NCI-H1092 (cell line): ENCODE results near the gene FBXL2.
"Not testable (repeated sequence)": the region's sequence is repeated elsewhere in the genome, so short reads cannot be mapped to it uniquely, and the experiment has no call there.

Source experiments
- DNase-seq: peaks from one replicate; lab custom pipeline; 2025; lab: John Stamatoyannopoulos, UW

The FBXL2 gene

DNA sequence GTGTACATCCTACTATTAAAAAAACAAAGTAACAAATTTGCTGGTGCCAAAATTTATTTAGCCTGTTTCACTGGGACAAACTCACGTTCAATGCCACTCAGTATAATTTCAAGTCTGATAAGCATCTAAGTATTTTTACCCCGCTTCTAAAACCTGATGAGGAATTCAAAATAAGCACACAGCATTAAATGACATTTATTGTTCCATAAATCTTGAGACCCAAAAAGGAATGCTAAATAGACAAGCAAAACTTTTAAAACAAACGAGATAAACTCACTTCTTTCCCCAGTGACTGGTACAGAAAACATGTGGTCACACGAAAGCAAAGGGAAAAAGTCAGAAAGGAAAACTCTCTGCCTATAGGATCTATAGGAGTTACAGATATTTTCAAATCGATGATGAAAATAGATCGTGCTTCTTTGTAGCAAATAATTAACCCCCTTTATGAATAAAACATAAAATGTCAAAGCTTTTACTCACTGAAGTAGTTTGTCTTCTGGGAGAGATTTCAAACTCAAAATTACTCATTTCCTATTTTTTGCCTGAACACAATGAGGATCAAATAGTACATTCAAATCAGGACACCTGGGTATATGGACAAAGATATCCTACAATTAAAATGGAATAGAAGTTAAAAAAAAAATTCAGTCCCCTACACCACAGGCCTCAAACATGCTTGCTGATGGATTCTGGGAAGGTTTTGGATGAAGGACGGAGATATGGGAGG, 111.3 kb downstream of the FBXL2 start:
- DNase-seq: no peak

DNA sequence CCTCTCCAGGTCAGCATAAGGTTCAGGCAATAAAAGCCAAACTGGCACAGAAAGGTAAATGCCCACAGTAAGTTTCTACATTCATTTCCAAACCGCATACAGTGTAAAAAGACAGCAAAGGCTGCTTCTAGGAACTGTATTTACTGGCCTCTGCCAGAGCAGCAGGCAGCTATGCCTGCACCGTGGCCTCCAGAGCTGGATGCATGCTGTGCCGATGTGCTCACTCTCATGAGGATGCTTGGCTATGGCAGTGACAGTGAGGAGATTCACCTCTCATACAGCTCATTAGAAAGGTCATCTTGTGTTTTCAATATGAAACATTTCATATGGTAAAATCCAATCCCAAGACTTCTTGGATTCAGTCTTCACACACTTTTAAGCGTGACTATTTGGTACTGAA, 112.7 kb downstream of the FBXL2 start:
- no peak for DNase-seq

DNA sequence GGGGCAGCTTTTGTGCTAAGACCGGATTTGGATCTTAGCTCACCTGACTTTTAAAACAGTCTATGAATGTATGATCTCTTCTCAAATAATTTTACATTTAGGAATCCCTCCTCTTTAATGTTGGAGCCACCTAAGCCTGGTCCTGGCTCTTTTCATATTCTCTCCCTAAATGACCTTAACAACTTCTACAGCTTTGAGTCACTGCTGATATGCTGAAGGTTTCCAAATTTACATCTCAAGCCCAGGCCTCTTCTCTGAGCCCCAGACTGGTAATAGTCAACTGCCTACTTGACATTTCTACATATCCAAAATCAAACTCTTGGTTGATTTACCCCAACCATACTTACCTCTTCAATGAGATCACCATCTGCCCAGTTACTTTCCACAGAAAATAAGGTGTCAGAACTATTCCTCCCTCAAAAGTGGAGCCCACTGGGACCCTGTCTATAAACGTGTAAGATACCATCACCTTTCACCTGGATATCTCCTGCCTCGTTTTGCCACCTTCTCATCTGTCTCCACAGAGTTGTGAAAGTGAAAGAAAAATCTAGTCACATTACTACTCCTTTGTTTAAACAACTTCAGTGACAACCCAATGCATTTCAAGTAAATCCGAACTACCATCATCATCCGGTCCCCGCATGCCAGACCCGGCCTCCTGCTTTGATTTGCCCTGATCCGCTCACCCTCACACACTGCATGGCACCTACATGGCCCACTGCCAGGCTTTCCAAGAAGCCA, 114.2 kb downstream of the FBXL2 start:
- DNase-seq: no peak

DNA sequence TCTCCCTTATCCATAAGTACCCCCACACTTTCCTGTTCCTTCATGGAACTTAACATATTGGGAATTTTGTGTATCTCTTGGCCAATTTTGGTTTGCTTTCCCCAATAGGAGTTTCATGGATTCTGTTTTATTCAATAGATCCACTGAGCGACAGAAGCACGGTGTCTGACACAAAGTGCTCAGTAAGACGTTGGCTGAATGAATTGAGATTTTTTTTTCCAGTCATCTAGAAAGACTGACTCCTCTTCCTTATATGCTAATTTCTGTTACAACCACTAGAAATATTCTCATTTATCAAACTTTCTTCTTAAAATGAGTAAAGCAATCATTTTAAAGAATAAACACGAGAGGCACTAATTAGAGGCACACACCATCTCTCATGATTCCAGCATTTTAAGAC, 114.9 kb downstream of the FBXL2 start:
- no peak for DNase-seq

DNA sequence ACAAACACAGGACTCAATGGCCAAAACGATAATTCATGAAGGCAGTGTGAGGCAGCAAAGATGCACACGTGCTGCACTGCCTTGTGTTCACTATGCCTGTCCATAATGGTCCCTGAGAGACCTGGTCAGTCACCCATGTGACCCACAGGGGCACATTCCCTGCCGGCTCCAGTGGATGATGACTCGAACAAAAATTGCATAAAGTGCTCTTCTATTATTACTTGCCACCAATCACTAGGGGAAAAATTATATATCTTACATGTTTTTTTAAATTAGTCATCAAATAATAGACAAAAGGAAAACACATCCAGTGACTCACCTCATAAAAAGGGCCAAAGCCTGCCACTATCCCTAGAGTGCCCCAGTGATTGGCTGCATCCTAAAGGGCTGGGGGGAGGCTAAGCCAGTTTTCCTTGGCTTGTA, 115.5 kb downstream of the FBXL2 start:
- DNase-seq: no peak

DNA sequence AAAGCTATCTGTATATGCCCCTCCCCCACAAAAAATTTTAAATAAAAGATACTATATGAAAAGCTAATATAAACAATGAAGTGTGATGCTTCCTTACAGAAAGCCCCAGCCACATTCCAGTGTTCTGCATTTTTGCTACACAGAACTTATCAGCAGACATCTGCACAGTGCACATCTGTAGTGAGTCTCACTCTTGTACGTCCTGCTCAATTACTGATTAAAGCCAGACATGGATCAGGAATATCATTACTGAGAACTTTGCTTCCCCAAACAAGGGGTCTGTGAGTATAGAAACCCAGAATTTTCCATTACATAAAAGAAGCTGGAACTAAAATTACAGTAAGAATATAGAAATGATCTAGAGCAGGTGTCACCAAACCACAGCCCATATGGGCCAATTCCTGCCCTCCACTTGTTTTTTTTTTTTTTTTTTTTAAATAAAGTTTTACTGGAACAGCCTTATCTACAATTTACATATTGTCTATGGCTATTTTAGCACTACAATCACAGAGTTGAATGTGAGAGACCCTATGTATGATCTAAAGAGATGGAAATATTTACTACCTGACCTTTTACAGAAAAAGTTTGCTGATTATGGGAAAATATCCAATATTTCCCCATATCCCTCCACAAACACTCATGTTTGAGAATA, 117.3 kb downstream of the FBXL2 start:
- DNase-seq: no peak

DNA sequence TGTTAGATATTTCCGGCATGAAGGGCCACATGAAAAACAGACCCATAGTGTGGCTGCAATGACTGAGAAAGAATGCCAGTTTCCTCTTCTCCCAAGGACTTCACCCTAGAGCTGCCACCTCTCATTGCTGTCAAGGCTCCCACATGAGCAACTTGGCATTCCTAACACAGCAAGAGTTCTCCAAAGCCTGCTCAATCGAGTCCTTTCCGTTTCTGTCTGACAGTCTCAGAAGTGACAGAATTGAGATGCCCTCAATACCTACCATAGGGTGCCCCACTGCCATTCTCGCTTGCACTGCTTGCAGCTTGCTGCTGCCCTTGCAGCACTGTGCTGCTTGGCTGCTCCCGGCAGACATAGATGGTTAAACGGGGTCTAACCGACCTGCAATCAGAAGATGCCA, 118.7 kb downstream of the FBXL2 start:
- DNase-seq: no peak

DNA sequence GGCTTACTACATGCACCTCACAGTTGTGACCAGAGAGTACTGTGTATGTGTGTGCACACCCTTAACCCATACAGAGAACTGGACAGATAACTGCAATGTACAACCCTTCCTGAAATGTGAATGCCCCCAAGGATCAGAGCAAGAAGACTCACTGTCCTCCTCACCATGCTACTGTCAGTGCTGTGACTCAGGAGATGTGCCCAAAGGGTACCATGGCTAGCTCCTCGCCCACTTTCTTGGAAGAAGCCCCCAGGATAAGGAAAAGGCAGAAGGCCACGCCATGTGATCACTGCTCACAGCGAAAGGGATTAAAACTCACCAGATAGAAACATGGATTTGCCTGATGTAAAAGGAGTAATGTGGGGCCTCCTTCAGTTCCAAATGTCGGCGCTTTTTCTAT, 121.2 kb downstream of the FBXL2 start:
- DNase-seq: no peak

DNA sequence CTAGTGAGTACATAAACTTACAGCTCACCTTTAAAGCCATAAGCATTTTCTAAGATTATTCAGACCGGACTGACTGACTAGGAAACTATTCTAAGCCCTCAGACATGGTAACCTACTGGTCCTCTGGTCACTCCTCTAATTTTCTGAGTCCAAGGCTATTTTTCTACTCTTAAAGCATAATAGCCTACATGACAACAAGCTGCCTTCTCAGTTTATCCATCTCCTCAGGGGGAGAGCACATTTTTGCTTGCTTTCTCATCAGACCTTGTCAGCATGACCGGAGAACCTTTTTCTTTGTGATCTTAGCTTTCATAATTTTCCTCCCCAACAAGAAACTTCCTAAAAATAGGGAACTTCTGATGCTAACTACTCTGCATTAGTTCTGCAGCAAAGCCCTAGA, 124.5 kb downstream of the FBXL2 start:
- no peak for DNase-seq

DNA sequence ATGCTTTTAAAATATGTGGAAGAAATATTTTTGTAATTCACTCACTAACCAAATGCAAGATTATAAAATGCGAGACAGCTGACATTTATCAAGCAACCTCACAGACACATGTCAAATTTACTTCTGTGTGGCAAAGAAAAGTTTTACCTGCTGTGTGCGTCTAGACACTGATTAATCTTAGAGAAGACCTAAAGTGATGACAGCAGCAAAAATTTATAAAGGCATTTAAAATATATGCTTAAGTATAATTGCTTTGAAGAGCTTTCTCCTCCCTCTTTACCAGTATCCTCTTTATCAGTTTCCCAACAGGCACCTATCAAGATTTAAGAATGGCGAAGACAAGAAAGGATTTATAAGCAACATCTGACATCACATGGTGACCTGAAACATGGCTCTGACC, 125.7 kb downstream of the FBXL2 start:
- DNase-seq: no peak

DNA sequence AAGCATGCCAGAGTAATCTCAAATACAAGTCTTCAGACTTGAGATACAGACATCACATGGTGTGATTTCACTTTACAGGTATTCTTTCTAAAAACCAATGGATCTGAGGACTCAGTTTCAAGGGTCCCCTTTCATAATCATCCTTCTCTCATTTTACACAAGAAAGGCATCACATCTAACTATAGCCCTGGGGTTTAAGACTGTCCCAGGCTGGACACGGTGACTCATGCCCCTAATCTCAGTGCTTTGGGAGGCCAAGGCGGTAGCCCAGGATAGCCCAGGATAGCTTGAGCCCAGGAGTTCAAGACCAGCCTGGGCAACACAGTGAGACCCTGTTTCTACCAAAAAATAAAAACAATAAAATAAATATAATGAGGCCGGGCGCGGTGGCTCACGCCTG, 126.5 kb downstream of the FBXL2 start:
- no peak for DNase-seq

DNA sequence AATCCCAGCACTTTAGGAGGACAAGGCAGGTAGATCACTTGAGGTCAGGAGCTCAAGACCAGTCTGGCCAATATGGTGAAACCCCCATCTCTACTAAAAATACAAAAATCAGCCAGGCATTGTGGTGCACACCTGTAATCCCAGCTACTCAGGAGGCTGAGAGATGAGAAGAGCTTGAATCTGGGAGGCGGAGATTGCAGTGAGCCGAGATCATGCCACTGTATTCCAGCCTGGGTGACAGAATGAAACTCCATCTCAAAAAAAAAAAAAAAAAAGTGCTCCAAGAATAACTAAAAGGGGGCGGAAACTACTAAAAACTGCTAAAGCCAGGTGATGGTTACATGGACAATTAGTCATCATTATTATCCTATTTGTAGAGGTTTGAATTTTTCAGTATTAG, 133.6 kb downstream of the FBXL2 start:
- DNase-seq: not testable (repeated sequence)

DNA sequence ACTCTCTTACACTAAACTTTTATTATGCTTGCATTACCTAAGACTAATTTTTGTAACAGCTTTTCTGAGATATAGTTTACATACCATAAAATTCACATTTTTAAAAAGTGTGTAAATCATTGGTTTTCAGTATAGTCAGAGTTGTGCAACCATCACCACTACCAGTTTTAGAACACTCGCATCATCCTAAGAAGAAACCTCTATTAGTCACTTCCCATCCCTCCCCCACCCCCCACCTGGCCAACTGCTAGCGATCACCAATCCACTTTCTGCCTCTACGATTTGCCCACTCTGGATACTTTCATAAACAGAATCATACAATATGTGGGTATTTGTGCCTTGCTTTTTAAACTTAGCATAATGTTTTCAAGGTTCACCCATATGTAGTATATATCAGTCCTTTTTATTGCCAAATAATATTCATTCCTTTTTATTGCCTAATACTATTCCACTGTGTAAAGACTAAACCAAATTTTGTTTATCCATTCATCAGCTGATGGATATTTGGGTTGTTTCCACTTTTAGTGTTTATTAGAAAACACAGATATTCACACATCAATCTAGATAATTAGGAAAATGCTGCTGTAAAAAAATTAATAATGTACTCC, 139.9 kb downstream of the FBXL2 start:
- no peak for DNase-seq

DNA sequence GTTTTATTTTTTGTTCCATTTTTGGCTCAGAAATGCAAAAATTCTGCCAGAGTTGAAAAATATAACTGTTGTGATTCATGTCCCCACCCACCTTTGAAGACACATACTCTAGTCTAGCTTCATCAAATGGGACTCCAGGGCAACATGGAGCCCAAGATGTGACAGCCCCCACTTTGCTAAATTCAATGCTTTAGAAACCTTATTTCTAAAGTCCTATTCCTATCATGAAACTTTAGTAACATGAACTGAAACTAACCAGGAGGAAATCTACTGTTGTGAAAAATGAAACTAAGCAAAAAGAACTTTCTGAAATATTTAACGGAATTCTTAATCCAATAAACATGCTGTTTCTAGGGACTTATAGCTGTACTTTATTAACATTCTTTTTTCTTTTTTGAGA, 142.7 kb downstream of the FBXL2 start:
- no peak for DNase-seq

DNA sequence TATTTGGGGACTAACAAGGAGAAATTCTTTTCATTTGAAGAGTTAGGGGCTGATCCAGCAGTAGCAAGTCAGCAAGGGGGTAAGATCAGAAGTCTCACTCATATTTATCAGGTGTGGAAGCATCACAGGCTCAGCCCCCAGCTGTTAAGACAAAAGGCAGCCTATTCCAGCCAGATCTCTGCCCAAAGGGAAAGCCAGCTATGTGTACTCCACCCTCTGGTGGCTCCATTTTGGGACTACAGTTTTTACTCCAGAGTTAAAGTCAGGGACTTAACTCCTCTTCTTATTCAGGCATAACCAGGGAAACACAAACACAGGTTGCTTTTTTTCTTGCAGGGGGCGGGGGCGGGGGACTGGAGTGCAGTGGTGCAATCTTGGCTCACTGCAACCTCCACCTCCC, 143.7 kb downstream of the FBXL2 start:
- DNase-seq: no peak

DNA sequence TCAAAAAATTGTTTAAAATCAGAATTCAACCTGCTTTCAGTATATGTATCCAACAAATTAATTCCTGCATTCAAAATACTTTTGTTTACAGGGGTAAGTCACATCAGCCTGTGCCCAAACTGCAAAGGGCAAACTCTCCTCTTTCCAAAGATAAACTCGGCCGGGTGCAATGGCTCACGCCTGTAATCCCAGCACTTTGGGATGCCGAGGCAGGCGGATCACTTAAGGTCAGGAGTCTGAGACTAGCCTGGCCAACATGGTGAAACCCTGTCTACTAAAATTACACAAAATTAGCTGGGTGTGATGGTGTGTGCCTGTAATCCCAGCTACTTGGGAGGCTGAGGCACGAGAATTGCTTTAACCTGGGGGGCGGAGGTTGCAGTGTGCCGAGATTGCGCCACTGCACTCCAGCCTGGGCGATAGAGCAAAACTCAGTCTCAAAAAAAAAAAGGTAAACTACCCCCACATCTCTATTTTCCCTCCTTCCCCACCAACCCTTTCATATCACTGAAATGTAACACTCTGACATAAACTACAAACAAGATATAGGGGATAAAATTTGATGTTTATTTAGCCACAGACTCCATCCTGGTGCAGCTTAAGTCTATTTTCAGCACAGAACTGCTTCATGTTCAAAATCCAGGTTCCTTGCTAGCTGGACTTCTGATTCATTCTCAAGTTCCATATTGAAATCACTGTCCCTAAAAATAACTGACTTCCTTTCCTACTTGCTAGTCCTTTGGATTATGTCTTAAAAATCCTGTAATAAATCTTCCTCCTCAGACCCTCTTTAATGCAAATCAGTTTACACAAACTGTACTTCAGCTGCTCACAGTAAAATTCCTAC, 147.6 kb downstream of the FBXL2 start:
- no peak for DNase-seq

DNA sequence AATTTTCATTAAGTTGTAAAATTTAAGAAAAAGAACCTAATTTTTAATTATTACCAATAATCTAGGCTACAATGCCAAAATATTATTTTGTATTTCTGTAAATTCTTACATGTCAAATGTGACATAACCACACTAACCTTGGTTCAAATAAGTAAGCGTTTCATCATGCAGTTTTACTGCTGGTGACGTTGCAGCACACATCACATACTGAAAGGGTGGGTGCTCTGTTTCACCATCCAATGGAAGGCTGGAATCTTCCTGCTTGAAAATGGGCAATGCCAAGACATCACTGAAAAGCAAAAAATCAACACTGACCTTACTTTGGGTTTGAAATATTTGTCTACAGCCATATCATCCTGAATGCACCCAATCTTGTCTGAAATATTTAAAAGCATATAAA, 148.2 kb downstream of the FBXL2 start:
- no peak for DNase-seq

DNA sequence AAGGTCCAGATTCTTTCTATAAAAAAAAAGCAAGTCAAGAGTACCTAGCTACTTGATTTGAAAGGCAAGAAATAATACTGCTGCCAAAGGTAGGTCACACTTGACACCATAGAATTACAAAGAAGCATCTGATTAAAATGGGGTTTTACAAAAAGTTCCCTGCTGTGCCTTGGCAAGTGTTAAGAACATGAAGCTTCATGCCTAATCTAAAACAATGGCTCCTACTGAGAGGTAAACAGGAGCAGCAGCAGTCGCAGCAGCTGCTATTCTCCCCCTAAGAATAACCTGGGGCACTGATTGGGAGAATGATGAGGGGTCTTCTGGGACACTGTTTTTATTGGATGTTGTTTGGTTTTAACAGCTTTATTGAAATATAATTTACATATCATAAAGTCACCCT, 148.8 kb downstream of the FBXL2 start:
- peak; percentile 40 for DNase-seq

DNA sequence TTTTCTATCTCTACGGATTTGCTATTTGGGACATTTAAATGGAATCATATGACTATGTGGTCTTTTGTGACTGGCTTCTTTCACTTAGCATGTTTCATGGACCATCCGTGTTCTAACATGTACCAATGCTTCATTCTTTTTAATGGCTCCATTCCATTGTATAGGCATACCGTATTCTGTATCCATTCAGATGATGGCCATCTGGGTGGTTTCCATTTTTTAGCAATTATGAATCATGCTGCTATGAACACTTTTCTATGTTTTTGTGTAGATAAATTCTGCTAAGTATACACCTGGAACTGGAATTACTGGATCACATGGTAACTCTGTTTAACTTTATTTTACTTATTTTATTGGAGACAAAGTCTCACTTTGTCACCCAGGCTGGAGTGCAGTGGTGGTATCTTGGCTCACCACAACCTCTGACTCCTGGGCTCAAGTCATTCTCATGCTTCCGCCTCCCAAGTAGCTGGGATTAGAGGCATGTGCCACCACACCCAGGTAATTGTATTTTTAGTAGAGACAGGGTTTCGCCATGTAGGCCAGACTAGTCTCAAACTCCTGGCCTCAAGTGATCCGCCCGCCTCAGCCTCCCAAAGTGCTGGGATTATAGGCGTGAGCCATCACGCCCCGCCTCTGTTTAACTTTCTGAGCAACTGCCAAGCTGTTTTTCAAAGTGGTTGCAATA, 149.5 kb downstream of the FBXL2 start:
- DNase-seq: no peak

DNA sequence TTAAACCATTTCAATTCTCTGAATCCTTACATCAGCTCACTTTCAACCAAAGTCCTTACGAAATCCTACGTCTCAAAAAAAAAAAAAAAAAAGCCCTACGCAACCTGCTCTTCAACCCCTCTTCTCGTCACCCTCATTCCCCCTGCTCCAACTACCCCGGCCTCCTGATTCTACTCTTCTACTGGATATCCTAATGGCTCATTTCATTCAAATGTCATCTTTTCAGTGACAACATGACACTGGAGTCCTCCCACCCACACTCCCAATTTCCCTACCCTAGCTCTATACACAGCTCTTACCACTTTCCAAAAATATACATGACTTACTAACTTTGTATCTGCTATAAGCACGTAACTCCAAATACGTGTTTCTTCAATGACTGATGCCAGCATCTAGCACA, 151.5 kb downstream of the FBXL2 start:
- no peak for DNase-seq

DNA sequence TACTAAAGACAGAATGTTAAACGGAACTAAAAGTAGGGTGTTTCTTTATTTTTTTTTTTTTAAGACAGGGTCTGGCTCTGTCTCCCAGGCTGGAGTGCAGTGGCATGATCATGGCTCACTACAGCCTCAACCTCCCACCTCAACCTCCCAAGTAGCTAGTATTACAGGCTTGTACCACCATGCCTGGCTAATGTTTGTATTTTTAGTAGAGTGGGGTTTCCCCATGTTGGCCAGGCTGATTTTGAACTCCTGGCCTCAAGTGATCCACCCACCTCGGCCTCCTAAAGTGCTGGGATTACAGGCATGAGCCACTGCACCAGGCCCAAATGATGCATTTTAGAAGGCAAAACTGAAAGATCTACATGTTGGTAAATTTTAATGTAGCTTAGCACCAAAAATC, 152.1 kb downstream of the FBXL2 start:
- DNase-seq: not testable (repeated sequence)
